Panc1 (cell line): Measurements from ENCODE around the gene KDR. TPM values are rescaled to one million over a fixed set of nuclear protein-coding genes. Genes with fewer than 3 reads are reported as not detected.

Experiments
- ATAC-seq: fragments of 200-7000 bp; cut with Tn5 transposase; 2 replicates; pipeline ENCODE4 v1.9.1; 2020; ENCODE audit warnings: mild to moderate bottlenecking, moderate library complexity
- BruUV-seq: library from RNA; stranded (reverse); fragments of 400-500 nt; replicated peaks from 2 replicates; lab custom pipeline; 2021; lab: Mats Ljungman, UMichigan
- CTCF ChIA-PET: fragments of 300-600 bp; sonication (Branson Sonifier 250); formaldehyde crosslinking; loops from one replicate; lab custom pipeline; 2022; ENCODE audit warnings: antibody characterized with exemption; lab: Charles Lee
- POLR2A ChIA-PET: fragments of 300-600 bp; sonication (Branson Sonifier 250); formaldehyde crosslinking; loops from one replicate; lab custom pipeline; 2022; ENCODE audit warnings: antibody characterized with exemption; lab: Charles Lee
- DNase-seq: peaks from one replicate; pipeline ENCODE4 v3.0.0-alpha.2; 2010; ENCODE audit warnings: low read depth, low spot score
- H3K27ac ChIP-seq: 2 replicates; pipeline ENCODE4 v1.5.1; 2011; ENCODE audit warnings: mild to moderate bottlenecking, low read length, inconsistent platforms
- H3K27me3 ChIP-seq: fragments of 200-500 bp; sonication (Bioruptor generic); 2 replicates; pipeline ENCODE4 v1.6.0; 2014; ENCODE audit warnings: low read length, inconsistent platforms; ENCODE audit not compliant: control insufficient read depth, insufficient read depth
- H3K36me3 ChIP-seq: fragments of 200-500 bp; sonication (Bioruptor generic); 2 replicates; pipeline ENCODE4 v1.5.1; 2014; ENCODE audit warnings: inconsistent platforms, mild to moderate bottlenecking, low read length, moderate library complexity; ENCODE audit not compliant: control insufficient read depth, insufficient read depth
- H3K4me1 ChIP-seq: 2 replicates; pipeline ENCODE4 v1.5.1; 2011; ENCODE audit warnings: inconsistent platforms, mild to moderate bottlenecking, low read length, moderate library complexity; ENCODE audit not compliant: control insufficient read depth, insufficient read depth
- H3K4me3 ChIP-seq, 2 experiments: 2 replicates each; pipeline ENCODE4 v1.5.1; 2011 to 2012; ENCODE audit warnings: low read depth in 2 of 2, low read length in 2 of 2, mild to moderate bottlenecking in 2 of 2, inconsistent platforms in 1 of 2, moderate library complexity in 1 of 2
- H3K9me3 ChIP-seq: fragments of 200-500 bp; sonication (Bioruptor generic); 2 replicates; pipeline ENCODE4 v1.5.1; 2014; ENCODE audit warnings: low read depth, mild to moderate bottlenecking, inconsistent platforms, low read length, moderate library complexity; ENCODE audit not compliant: control insufficient read depth, insufficient read depth
- CTCF ChIP-seq: fragments of 450-650 bp; IDR thresholded peaks from 2 replicates; pipeline ENCODE4 v1.5.1; 2017; ENCODE audit warnings: mild to moderate bottlenecking
- POLR2AphosphoS5 ChIP-seq: IDR thresholded peaks from 2 replicates; pipeline ENCODE4 v1.6.1; 2012; ENCODE audit warnings: mild to moderate bottlenecking, low read depth, low read length, moderate library complexity
- REST ChIP-seq, 2 experiments: IDR thresholded peaks; 2 replicates each; pipeline ENCODE4 v1.6.1; 2011 to 2012; ENCODE audit warnings: low read depth in 2 of 2, control low read depth in 1 of 2, low read length in 1 of 2, mild to moderate bottlenecking in 1 of 2, moderate library complexity in 1 of 2; ENCODE audit not compliant: insufficient read depth in 1 of 2
- SIN3A ChIP-seq: IDR thresholded peaks from 2 replicates; pipeline ENCODE4 v1.6.1; 2012; ENCODE audit warnings: low read depth, mild to moderate bottlenecking, low read length, moderate library complexity, borderline replicate concordance; ENCODE audit not compliant: insufficient read depth
- TCF7L2 ChIP-seq: IDR thresholded peaks from 2 replicates; pipeline ENCODE4 v1.6.1; 2011; ENCODE audit warnings: mild to moderate bottlenecking, low read depth, low read length, inconsistent platforms
- in situ Hi-C: cut with HindIII; loops from 2 replicates; pipeline ENCODE4 v1.10.0; 2016; ENCODE audit warnings: low sequenced_read_pairs, low pct_unique_long_range_greater_than_20kb
- intact Hi-C: fragments of 100-400 bp; cut with micrococcal nuclease; formaldehyde crosslinking; loops from one replicate; pipeline ENCODE4 v1.10.0; 2022; ENCODE audit not compliant: unreplicated experiment
- total RNA-seq: library from RNA; stranded (reverse); gene quantifications from one replicate; pipeline ENCODE4 v1.2.1, GENCODE V29; 2021; ENCODE audit not compliant: unreplicated experiment

Gene KDR
- total RNA-seq, 1 experiment from 2014 or later = 0.18 TPM

GRCh38 chr4:55121246-55121645 is 4.1 kb downstream of the KDR start:
- Histone ChIP-seq H3K4me3 (no peak overlapping the region), H3K9me3 (no peaks in the 10 kb centered on the region), H3K27me3 (no peaks in the 10 kb centered on the region; the same call in none of the 2 replicates), H3K36me3 (no peaks in the 10 kb centered on the region), H3K4me1 (no peaks in the 10 kb centered on the region), H3K27ac (no peak overlapping the region)
- POLR2A ChIA-PET = no interaction called here
- CTCF ChIA-PET = no interaction called here
- TF ChIP-seq REST (IDR thresholded peaks at IDR 0.05; ENCODE audit: insufficient read depth in 1 of 2, low read depth in 2 of 2, low read length in 1 of 2) (no peak), SIN3A (no peak), TCF7L2 (no peak)
- no peak for ATAC-seq
- intact Hi-C loops (no loop called here), in situ Hi-C loops (no loop called here)
- no peak for DNase-seq
- BruUV-seq = no TSS peak

DNA sequence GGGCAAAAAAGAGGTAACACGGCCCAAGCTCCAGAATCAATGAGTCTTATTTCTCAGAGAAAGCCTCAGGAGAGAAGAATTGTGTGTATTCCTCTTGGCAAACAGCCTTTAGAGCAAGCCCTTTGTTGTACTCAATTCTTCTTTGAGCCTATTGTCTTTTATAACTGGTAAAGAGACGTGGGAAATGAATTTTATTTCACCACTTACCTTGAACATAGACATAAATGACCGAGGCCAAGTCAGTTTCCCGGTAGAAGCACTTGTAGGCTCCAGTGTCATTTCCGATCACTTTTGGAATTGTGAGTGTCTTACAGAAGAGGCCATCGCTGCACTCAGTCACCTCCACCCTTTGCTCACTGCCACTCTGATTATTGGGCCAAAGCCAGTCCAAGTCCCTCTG is 7.0 kb downstream of the KDR start:
- Histone ChIP-seq H3K9me3 (no peaks in the 10 kb centered on the region), H3K36me3 (no peaks in the 10 kb centered on the region), H3K4me3 (no peak overlapping the region), H3K4me1 (no peaks in the 10 kb centered on the region), H3K27ac (no peak overlapping the region), H3K27me3 (no peaks in the 10 kb centered on the region)
- TF ChIP-seq TCF7L2 (no peak), REST (IDR thresholded peaks at IDR 0.05; ENCODE audit: insufficient read depth in 1 of 2, low read depth in 2 of 2, low read length in 1 of 2) (no peak), SIN3A (no peak), CTCF (no peak), POLR2AphosphoS5 (no peak)
- in situ Hi-C loops = no loop called here
- ChIA-PET POLR2A (no interaction called here), CTCF (no interaction called here)
- ATAC-seq (no peak), DNase-seq (no peak)
- no TSS peak for BruUV-seq
- intact Hi-C loops = no loop called here
